ENCODE data around the gene SPOCK3.

GRCh38 chr4:167102475-167102874 is 131.8 kb downstream of the SPOCK3 start:
- TF ChIP-seq CTCF (IDR thresholded peaks at IDR 0.05) (no peak), POLR2A (IDR thresholded peaks at IDR 0.05) (no peak)
